ENCODE results near the gene SCNN1G.

Gene SCNN1G

GRCh38 chr16:23146877-23147601 lies 35.5 kb upstream of the SCNN1G start:
- H3K4me1 Mint-ChIP-seq, result peaks cover 36% of the 10 kb centered on the region
- H3K27me3 Mint-ChIP-seq, result peaks cover 4% of the 10 kb centered on the region
- peak overlapping the region; percentile 1 for H3K4me3 Mint-ChIP-seq
- no peaks in the 10 kb centered on the region for H3K36me3 Mint-ChIP-seq
- H3K27ac Mint-ChIP-seq, result no peak overlapping the region
- CTCF ChIA-PET, result no interaction called here
- DNase-seq, result no peak
- no peaks in the 10 kb centered on the region for H3K9me3 Mint-ChIP-seq

- Mint-ChIP-seq H3K4me1 (peaks cover 36% of the 10 kb centered on the region), H3K4me3 (peak overlapping the region; percentile 96), H3K9me3 (no peaks in the 10 kb centered on the region), H3K36me3 (no peaks in the 10 kb centered on the region), H3K27ac (no peak overlapping the region), H3K27me3 (peaks cover 9% of the 10 kb centered on the region)
- CTCF ChIA-PET, result no interaction called here
- DNase-seq, result no peak
Observed at GRCh38 chr16:23147666-23148065, 34.9 kb upstream of the SCNN1G start.

DNA sequence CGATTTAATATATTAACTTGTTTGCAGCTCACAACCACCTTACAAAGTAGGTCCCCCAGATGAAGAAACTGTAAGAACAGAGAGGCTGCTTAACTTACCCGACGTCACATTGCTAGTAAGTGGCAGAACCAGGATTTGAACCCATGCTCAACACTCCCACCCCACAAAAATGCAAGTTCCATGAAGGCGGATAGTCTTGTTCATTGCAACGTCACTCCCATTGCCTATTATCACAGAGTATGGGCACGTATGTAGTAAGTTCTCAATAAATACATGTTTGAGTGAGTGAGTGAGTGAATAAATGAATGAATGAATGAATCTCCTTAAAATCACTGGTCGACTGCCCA lies 34.4 kb upstream of the SCNN1G start:
- Mint-ChIP-seq H3K36me3 (no peaks in the 10 kb centered on the region), H3K4me3 (peak overlapping the region; percentile 96), H3K27ac (peak overlapping the region; percentile 90), H3K9me3 (no peaks in the 10 kb centered on the region), H3K4me1 (peaks cover 36% of the 10 kb centered on the region), H3K27me3 (peaks cover 9% of the 10 kb centered on the region)
- DNase-seq, result no peak
- CTCF ChIA-PET, result interaction anchor here (0.9 kb wide), 1 partner anchor 337 kb away, joined by 3 read pairs; no protein-coding TSS in a partner anchor

DNA sequence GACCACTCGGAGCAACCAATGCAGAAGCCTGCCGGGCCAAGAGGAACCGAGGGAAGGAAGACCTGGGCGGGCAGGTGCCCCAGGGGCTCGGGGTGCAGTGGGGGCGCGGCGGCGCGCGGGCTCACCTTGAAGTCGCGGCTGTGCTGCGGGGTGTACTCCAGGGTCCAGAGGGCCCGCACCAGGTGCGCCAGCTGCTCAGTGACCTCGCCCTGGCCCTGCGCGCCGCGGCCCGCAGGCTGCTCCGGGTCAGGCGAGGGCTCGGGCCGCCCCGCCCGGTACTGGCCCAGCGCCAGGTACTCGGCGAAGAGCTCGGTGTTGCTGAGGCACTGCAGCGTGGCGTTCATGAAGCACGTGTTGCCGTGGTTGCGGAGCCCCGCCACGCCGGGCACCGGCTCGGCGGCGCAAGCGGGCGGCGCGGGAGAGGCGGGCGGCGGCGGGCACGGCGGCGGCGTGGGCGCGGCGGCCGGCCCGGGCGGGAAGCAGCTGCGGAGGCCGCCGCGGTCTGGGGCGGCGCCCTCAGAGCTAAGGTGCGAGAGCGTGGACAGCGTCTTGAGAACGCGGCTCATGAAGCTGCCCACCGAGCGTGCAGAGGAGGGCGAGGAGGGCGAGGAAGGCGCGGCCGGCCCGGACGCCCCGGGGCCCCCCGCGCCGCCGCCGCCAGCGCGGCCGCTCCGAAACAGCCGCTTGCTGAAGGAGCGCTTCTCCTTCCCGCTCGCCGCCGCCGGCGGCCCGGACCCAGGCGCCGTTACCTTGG lies 33.9 kb upstream of the SCNN1G start:
- peaks cover 9% of the 10 kb centered on the region for H3K27me3 Mint-ChIP-seq
- H3K9me3 Mint-ChIP-seq, result no peaks in the 10 kb centered on the region
- peak; percentile 56 for DNase-seq
- CTCF ChIA-PET, result interaction anchor here (0.9 kb wide), 1 partner anchor 337 kb away, joined by 3 read pairs; no protein-coding TSS in a partner anchor
- H3K4me1 Mint-ChIP-seq, result peaks cover 36% of the 10 kb centered on the region
- peak overlapping the region; percentile 96 for H3K4me3 Mint-ChIP-seq
- H3K27ac Mint-ChIP-seq, result peak overlapping the region; percentile 90
- no peaks in the 10 kb centered on the region for H3K36me3 Mint-ChIP-seq

DNA sequence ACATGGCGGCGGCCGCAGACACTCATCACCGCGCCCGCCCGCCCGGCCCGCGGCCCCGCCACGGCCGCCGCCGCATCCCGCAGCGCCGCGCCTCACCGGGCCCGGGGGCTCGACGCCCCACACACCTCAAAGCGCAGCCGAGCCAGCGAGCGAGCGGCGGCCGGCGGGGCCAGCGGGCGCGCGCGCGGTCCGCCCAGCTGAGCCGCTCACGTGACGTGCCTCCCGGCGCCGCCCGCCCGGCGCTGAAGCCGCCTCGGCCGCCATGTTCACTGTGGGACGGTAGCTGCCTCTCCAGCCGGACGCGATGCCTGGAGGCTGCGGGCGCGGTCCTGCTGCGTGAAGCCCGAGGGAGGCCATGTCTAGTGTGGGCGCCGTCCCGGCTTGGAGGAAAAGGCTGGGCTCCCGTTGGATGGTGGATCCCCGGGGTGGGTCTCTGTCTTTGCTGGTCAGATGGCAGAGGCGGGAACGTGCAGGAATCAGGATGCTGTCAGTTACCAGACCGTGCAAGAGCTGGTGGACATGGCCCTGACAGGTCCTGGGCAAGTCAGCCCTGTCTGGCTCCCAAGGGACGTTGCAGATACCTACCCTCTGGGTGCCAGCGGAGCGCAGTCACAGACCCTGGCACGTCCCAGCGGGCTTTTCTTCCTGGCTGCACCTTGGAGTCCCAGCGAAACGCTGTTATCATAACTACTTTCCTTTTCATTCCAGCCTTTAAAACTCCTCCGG lies 33.1 kb upstream of the SCNN1G start, which contains the start of gene USP31:
Gene USP31 (minus strand): TSS at position 186 of the 726 bp plus-strand sequence. CDS start 182 bp downstream, at position 4.
- H3K27ac Mint-ChIP-seq, result peak within 1 kb of the TSS; percentile 90
- no peaks in the 10 kb centered on the region for H3K9me3 Mint-ChIP-seq
- CTCF ChIA-PET, result no interaction called here
- peak; percentile 93 for DNase-seq
- no peaks in the 10 kb centered on the region for H3K36me3 Mint-ChIP-seq
- H3K27me3 Mint-ChIP-seq, result peaks cover 9% of the 10 kb centered on the region
- H3K4me3 Mint-ChIP-seq, result peak within 1 kb of the TSS; percentile 96
- peaks cover 34% of the 10 kb centered on the region for H3K4me1 Mint-ChIP-seq

GRCh38 chr16:23149993-23150364 lies 32.6 kb upstream of the SCNN1G start:
- no peaks in the 10 kb centered on the region for H3K36me3 Mint-ChIP-seq
- H3K4me1 Mint-ChIP-seq, result peaks cover 31% of the 10 kb centered on the region
- CTCF ChIA-PET, result no interaction called here
- no peak for DNase-seq
- H3K27me3 Mint-ChIP-seq, result peaks cover 9% of the 10 kb centered on the region
- H3K27ac Mint-ChIP-seq, result peak overlapping the region; percentile 75
- H3K9me3 Mint-ChIP-seq, result no peaks in the 10 kb centered on the region
- peak overlapping the region; percentile 86 for H3K4me3 Mint-ChIP-seq

DNA sequence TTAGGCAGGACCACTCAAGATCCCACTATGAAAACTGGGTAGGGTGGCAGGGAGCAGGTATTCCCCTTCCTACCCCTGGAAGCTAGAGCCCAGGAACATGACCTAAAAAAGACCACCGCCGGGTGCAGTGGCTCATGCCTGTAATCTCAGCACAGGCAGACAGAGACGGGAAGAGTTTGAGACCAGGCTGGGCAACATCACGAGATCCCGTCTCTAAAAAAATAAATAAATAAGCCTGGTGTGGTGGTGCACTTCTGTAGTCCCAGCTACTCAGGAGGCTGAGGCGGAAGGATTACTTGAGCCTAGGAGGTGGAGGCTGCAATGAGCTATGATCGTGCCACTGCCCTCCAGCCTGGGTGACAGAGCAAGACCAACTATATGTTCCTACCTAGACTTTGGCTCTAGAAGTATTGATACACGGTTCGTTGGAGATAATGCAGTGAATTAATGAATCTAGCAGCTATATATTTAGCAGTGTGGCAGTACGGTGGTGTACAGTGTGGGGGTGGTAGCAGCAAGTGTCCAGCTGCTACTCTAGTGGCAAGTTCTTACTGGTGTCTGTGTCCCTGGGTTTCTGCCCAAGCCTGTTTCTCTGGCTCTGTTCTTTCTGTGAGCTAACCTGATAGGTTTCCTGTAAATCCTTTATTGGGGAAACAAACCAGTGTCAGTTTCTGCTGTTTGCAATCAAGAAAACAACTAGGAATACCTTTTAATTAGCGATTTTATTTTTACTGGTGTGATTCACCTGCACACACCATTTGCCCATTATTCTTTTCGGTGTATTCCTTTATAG lies 30.0 kb upstream of the SCNN1G start:
- H3K36me3 Mint-ChIP-seq, result no peaks in the 10 kb centered on the region
- H3K4me3 Mint-ChIP-seq, result no peak overlapping the region
- peaks cover 24% of the 10 kb centered on the region for H3K4me1 Mint-ChIP-seq
- peaks cover 15% of the 10 kb centered on the region for H3K27me3 Mint-ChIP-seq
- DNase-seq, result no peak
- H3K9me3 Mint-ChIP-seq, result no peaks in the 10 kb centered on the region
- CTCF ChIA-PET, result interaction anchor here (1.0 kb wide), 2 partner anchors 13 to 282 kb away, joined by 3 read pairs; no protein-coding TSS in a partner anchor
- no peak overlapping the region for H3K27ac Mint-ChIP-seq

- Mint-ChIP-seq H3K9me3 (no peaks in the 10 kb centered on the region), H3K4me1 (peaks cover 9% of the 10 kb centered on the region), H3K4me3 (no peak overlapping the region), H3K27me3 (peaks cover 17% of the 10 kb centered on the region), H3K27ac (no peak overlapping the region), H3K36me3 (no peaks in the 10 kb centered on the region)
- no peak for DNase-seq
- CTCF ChIA-PET, result no interaction called here
Observed at GRCh38 chr16:23155445-23156049, 27.0 kb upstream of the SCNN1G start.

DNA sequence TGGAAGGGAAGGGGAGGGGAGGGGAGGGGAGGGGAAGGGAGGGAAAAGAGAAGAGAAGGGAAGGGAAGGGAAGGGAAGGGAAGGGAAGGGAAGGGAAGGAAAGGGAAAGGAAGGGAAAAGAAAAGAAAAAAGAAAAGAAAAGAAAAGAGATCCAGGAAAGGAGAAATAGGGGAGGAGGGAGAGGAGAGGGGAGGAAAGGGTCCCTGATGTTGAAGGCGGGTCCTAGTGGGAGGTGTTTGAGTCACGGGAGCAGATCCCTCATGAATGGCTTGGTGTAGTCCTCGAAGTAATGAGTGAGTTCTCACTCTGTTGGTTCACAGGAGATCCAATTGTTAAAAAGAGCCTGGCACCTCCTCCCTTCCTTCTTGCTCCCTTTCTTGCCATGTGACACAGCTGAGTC lies 26.4 kb upstream of the SCNN1G start:
- peaks cover 9% of the 10 kb centered on the region for H3K4me1 Mint-ChIP-seq
- no peaks in the 10 kb centered on the region for H3K36me3 Mint-ChIP-seq
- no peak overlapping the region for H3K27ac Mint-ChIP-seq
- H3K4me3 Mint-ChIP-seq, result no peak overlapping the region
- CTCF ChIA-PET, result interaction anchor here (1.1 kb wide), 1 partner anchor 27 kb away, joined by 3 read pairs; the partner anchor contains the start of gene SCNN1G
- peaks cover 20% of the 10 kb centered on the region for H3K27me3 Mint-ChIP-seq
- no peak for DNase-seq
- H3K9me3 Mint-ChIP-seq, result no peaks in the 10 kb centered on the region

DNA sequence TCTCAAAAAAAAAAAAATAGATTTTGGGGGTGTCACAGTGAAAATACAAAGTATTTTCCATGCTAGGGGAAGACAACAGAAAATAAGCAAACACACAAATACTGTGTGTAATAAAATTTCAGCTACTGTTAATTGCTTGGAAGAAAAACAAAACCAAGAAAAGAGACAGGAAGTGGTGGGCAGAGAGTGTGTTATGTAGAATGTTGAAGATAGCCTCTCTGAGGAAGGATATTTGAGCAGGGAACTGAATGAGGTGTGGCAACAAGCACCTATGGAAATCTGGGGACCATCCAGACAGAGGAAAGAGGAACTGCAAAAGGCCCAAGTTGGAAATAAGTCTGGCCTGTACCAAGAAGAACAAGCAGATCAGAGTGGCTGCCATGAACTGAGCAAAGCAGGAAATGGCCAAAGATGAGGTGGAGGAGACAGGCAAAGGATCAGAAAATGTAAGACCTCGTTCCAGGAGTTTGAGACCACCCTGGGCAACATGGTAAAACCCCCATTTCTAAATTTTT lies 25.5 kb upstream of the SCNN1G start:
- Mint-ChIP-seq H3K4me1 (peaks cover 9% of the 10 kb centered on the region), H3K9me3 (no peaks in the 10 kb centered on the region), H3K27ac (no peak overlapping the region), H3K36me3 (no peaks in the 10 kb centered on the region), H3K27me3 (peaks cover 25% of the 10 kb centered on the region), H3K4me3 (no peak overlapping the region)
- CTCF ChIA-PET, result interaction anchor here (1.1 kb wide), 1 partner anchor 26 kb away, joined by 3 read pairs; the partner anchor contains the start of gene SCNN1G
- DNase-seq, result no peak

GRCh38 chr16:23158114-23158513 lies 24.4 kb upstream of the SCNN1G start:
- Mint-ChIP-seq H3K9me3 (no peaks in the 10 kb centered on the region), H3K27me3 (peaks cover 24% of the 10 kb centered on the region), H3K4me3 (no peak overlapping the region), H3K4me1 (peaks cover 9% of the 10 kb centered on the region), H3K36me3 (no peaks in the 10 kb centered on the region), H3K27ac (no peak overlapping the region)
- CTCF ChIA-PET, result interaction anchor here (1.0 kb wide), 1 partner anchor 10 kb away, joined by 4 read pairs; no protein-coding TSS in a partner anchor
- no peak for DNase-seq

- peaks cover 28% of the 10 kb centered on the region for H3K27me3 Mint-ChIP-seq
Observed at GRCh38 chr16:23160082-23160481, 22.5 kb upstream of the SCNN1G start.

GRCh38 chr16:23160574-23160973 lies 22.0 kb upstream of the SCNN1G start:
- DNase-seq, result no peak
- Mint-ChIP-seq H3K27me3 (peaks cover 24% of the 10 kb centered on the region), H3K36me3 (no peaks in the 10 kb centered on the region), H3K27ac (no peak overlapping the region), H3K9me3 (no peaks in the 10 kb centered on the region), H3K4me3 (no peak overlapping the region), H3K4me1 (peaks cover 9% of the 10 kb centered on the region)
- CTCF ChIA-PET, result no interaction called here

More at GRCh38 chr16:23160082-23160481, 22.5 kb upstream of the SCNN1G start:
- H3K9me3 Mint-ChIP-seq, result no peaks in the 10 kb centered on the region
- H3K4me1 Mint-ChIP-seq, result peaks cover 9% of the 10 kb centered on the region
- DNase-seq, result no peak
- no peak overlapping the region for H3K27ac Mint-ChIP-seq
- CTCF ChIA-PET, result no interaction called here
- H3K4me3 Mint-ChIP-seq, result no peak overlapping the region
- no peaks in the 10 kb centered on the region for H3K36me3 Mint-ChIP-seq

Measured in activated naive CD4-positive, alpha-beta T cell treated with anti-CD3 and anti-CD28 coated beads, Interleukin-2, amount 10 ng/mL, durations not matched to agents 7 days and 5 days (primary cell).